ENCODE results near the gene ZNF277.

ZNF277 gene

DNA sequence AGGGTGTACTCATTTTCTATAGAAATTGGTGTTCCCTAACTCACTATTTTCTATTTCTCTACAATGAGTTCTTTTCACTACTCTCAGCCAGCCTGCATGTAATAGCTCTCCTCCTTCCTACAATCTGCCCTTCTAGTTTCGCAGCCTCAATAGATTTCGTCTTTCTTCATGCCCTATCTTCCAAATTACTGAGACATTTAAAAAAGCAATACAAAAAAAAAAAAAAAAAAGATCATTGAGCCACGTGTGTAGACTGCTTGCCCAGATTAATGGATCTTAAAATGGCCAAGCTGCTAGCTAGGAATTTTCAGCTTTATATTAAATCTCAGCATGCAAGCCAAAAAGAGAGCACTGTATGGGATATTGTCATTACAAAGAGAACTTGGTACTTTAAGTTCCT is 55.5 kb downstream of the ZNF277 start:
- ChIA-PET POLR2A (interaction anchor here (0.6 kb wide), 2 partner anchors 1282 to 1623 kb away, joined by 3 to 6 read pairs; no protein-coding TSS in a partner anchor), CTCF (no interaction called here)
- TF ChIP-seq CTCF (IDR thresholded peaks at IDR 0.05; ENCODE audit: control extremely low read depth, extremely low read depth, low read depth, missing control alignments) = no peak
- no peak for DNase-seq (ENCODE audit: extremely low spot score)

DNA sequence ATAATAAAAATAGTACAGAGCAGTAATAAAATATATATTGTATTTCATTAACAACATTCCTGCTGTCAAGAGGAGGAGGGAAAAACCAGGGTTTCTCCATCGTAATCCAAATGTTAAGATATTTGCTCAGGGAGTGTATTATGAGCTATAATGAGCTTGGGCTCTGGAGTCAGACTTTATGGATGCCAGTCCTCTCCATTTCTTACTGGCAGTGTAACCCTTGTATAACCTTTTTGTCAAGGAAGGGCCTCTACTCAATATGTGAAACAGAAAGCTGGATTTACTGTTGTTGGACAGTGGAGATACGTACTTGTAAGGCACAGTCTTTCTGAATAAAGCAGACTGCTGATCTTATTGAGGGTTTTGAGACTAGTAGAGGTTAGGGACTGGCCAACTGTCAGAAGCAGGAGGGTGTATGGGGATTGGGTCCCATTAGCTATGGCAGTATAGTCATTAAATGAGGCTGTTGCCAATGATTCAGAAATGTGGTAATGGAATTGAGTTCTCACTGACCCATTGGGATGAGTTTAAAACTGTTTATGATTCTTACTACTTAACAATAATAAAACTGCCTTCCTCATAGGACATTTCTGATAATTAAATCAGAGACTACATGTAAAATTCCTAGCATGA is 56.5 kb downstream of the ZNF277 start:
- POLR2A ChIA-PET = no interaction called here
- DNase-seq (ENCODE audit: extremely low spot score) = no peak
- no peak for TF ChIP-seq CTCF (IDR thresholded peaks at IDR 0.05; ENCODE audit: control extremely low read depth, extremely low read depth, low read depth, missing control alignments)
- CTCF ChIA-PET = interaction anchor here (1.1 to 1.3 kb wide), 2 partner anchors 9 to 13 kb away, joined by 3 to 4 read pairs; no protein-coding TSS in a partner anchor

GRCh38 chr7:112263519-112263918 is 57.0 kb downstream of the ZNF277 start:
- POLR2A ChIA-PET = no interaction called here

GRCh38 chr7:112266141-112266540 is 59.6 kb downstream of the ZNF277 start:
- CTCF ChIA-PET = no interaction called here
- POLR2A ChIA-PET = no interaction called here
- TF ChIP-seq CTCF (IDR thresholded peaks at IDR 0.05; ENCODE audit: control extremely low read depth, extremely low read depth, low read depth, missing control alignments) = no peak
- DNase-seq (ENCODE audit: extremely low spot score) = no peak

More at GRCh38 chr7:112263519-112263918, 57.0 kb downstream of the ZNF277 start:
- DNase-seq (ENCODE audit: extremely low spot score) = no peak
- no peak for TF ChIP-seq CTCF (IDR thresholded peaks at IDR 0.05; ENCODE audit: control extremely low read depth, extremely low read depth, low read depth, missing control alignments)
- CTCF ChIA-PET = interaction anchor here (1.1 to 1.3 kb wide), 2 partner anchors 8 to 12 kb away, joined by 3 to 4 read pairs; no protein-coding TSS in a partner anchor

DNA sequence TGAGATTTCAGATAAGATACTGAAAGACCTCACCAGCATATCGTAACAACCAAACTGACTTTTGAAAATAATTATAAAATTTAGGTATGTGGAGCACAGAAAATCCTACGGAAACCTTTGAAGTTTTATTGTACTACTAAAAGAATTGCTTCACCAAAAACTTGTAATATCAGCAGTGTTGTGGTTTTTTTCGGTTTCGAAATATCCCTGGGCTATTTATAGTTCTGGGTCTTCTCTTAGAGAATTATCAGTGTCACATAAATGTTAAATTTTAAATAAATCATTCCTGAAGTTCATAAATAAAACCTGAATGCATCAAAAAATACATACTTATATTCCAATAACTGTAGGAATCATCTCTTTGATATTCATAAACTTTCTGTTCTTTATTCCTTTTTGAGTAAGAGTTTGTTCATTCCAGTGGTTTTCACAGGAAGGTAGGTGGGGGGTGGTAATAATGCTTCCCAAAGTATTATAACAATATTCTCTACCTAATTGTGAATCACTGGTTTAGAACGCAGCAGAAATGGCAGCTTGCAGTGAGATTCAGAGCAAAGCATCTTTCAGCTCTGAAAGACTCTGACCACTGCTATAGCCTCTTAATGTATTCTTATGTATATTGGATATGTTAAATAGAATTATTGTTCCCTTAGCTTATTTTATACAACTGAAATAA is 60.2 kb downstream of the ZNF277 start:
- CTCF ChIA-PET = no interaction called here
- POLR2A ChIA-PET = no interaction called here
- no peak for DNase-seq (ENCODE audit: extremely low spot score)
- no peak for TF ChIP-seq CTCF (IDR thresholded peaks at IDR 0.05; ENCODE audit: control extremely low read depth, extremely low read depth, low read depth, missing control alignments)

- no peak for DNase-seq (ENCODE audit: extremely low spot score)
- ChIA-PET CTCF (interaction anchor here (1.0 kb wide), 1 partner anchor 13 kb away, joined by 4 read pairs; no protein-coding TSS in a partner anchor), POLR2A (no interaction called here)
- TF ChIP-seq CTCF (IDR thresholded peaks at IDR 0.05; ENCODE audit: control extremely low read depth, extremely low read depth, low read depth, missing control alignments) = no peak
Measured at GRCh38 chr7:112267944-112268691, 61.6 kb downstream of the ZNF277 start.

Data from GM10248 (cell line).